ENCODE data around the gene ITGB1.
"Not testable (repeated sequence)": the region's sequence is repeated elsewhere in the genome, so short reads cannot be mapped to it uniquely, and the experiment has no call there.

Gene ITGB1

GRCh38 chr10:32958085-32959005, at the start of gene ITGB1:
ITGB1 (minus strand) TSS chr10:32958230; CDS start chr10:32935558, 22,672 bp downstream.
- no peak for TF ChIP-seq CTCF (IDR thresholded peaks at IDR 0.05; ENCODE audit: low read depth, low read length, missing control alignments)
- DNase-seq (ENCODE audit: extremely low read depth, low read depth), result no peak
- H3K4me3 ChIP-seq (replicated peaks; ENCODE audit: low read depth, low read length), result peak within 1 kb of the TSS; percentile 90

- H3K4me3 ChIP-seq (replicated peaks; ENCODE audit: low read depth, low read length), result peak overlapping the region; percentile 35
- no peak for DNase-seq (ENCODE audit: extremely low read depth, low read depth)
- no peak for TF ChIP-seq CTCF (IDR thresholded peaks at IDR 0.05; ENCODE audit: low read depth, low read length, missing control alignments)
Observed at GRCh38 chr10:33006342-33006887, 48.4 kb upstream of the ITGB1 start.

GRCh38 chr10:33005322-33006301, 47.6 kb upstream of the ITGB1 start:
- TF ChIP-seq CTCF (IDR thresholded peaks at IDR 0.05; ENCODE audit: low read depth, low read length, missing control alignments), result no peak
- peak; percentile 73 for DNase-seq (ENCODE audit: extremely low read depth, low read depth)
- peak overlapping the region; percentile 35 for H3K4me3 ChIP-seq (replicated peaks; ENCODE audit: low read depth, low read length)

GRCh38 chr10:33001908-33002492, 44.0 kb upstream of the ITGB1 start:
- TF ChIP-seq CTCF (IDR thresholded peaks at IDR 0.05; ENCODE audit: low read depth, low read length, missing control alignments), result no peak
- H3K4me3 ChIP-seq (replicated peaks; ENCODE audit: low read depth, low read length), result no peak overlapping the region
- DNase-seq (ENCODE audit: extremely low read depth, low read depth), result no peak

- not testable (repeated sequence) for DNase-seq (ENCODE audit: extremely low read depth, low read depth); H3K4me3 ChIP-seq (replicated peaks; ENCODE audit: low read depth, low read length)
Observed at GRCh38 chr10:32998060-32998581, 40.1 kb upstream of the ITGB1 start.

GRCh38 chr10:32995751-32996150, 37.7 kb upstream of the ITGB1 start:
- no peak overlapping the region for H3K4me3 ChIP-seq (replicated peaks; ENCODE audit: low read depth, low read length)
- no peak for TF ChIP-seq CTCF (IDR thresholded peaks at IDR 0.05; ENCODE audit: low read depth, low read length, missing control alignments)
- no peak for DNase-seq (ENCODE audit: extremely low read depth, low read depth)

All from HFF-Myc (cell line).